Neuronal stem cell (in vitro differentiated cells): ENCODE measurements around the gene AP3B1.

Experiments used
- DNase-seq: peaks from one replicate; pipeline ENCODE4 v3.0.0-alpha.2; 2013; ENCODE audit warnings: low spot score
- H2AFZ ChIP-seq: one replicate; pipeline ENCODE4 v1.6.1; 2013; ENCODE audit warnings: mild to moderate bottlenecking, low read length, inconsistent platforms
- H2AK5ac ChIP-seq: 2 replicates; pipeline ENCODE4 v1.6.1; 2013; ENCODE audit warnings: low read depth, mild to moderate bottlenecking, inconsistent platforms, low read length, moderate library complexity, mixed read lengths
- H2BK120ac ChIP-seq: 2 replicates; pipeline ENCODE4 v1.6.1; 2013; ENCODE audit warnings: low read depth, mild to moderate bottlenecking, inconsistent platforms, low read length, moderate library complexity, mixed read lengths
- H2BK12ac ChIP-seq: one replicate; pipeline ENCODE4 v1.6.1; 2013; ENCODE audit warnings: low read length, inconsistent platforms
- H2BK15ac ChIP-seq: 2 replicates; pipeline ENCODE4 v1.6.1; 2013; ENCODE audit warnings: mild to moderate bottlenecking, low read length, inconsistent platforms, mixed read lengths
- H2BK5ac ChIP-seq: one replicate; pipeline ENCODE4 v1.6.1; 2013; ENCODE audit warnings: inconsistent platforms, mild to moderate bottlenecking, low read length, moderate library complexity
- H3K14ac ChIP-seq: one replicate; pipeline ENCODE4 v1.6.1; 2013; ENCODE audit warnings: low read length, inconsistent platforms
- H3K18ac ChIP-seq: 2 replicates; pipeline ENCODE4 v1.6.1; 2013; ENCODE audit warnings: low read length, inconsistent platforms
- H3K23ac ChIP-seq: 2 replicates; pipeline ENCODE4 v1.6.1; 2013; ENCODE audit warnings: low read depth, mild to moderate bottlenecking, mixed read lengths, low read length, inconsistent platforms; ENCODE audit not compliant: poor library complexity
- H3K27ac ChIP-seq: replicated peaks from 3 replicates; pipeline ENCODE4 v1.5.1; 2013; ENCODE audit warnings: low read length, inconsistent platforms
- H3K27me3 ChIP-seq, 3 experiments: 2 replicates each; pipeline ENCODE4 v1.6.1; 2013; ENCODE audit warnings: low read length in 3 of 3, mild to moderate bottlenecking in 2 of 3, inconsistent platforms in 1 of 3, low read depth in 1 of 3, mixed read lengths in 1 of 3, moderate library complexity in 1 of 3; ENCODE audit not compliant: control insufficient read depth in 3 of 3, insufficient read depth in 3 of 3
- H3K36me3 ChIP-seq, 2 donors: replicated peaks in 1 of 2; 2 replicates each; pipeline ENCODE4 v1.6.1; 2013; ENCODE audit warnings: low read length in 2 of 2; ENCODE audit not compliant: control insufficient read depth in 2 of 2, insufficient read depth in 2 of 2
- H3K4ac ChIP-seq: 2 replicates; pipeline ENCODE4 v1.6.1; 2013; ENCODE audit warnings: inconsistent platforms, mild to moderate bottlenecking, low read length, moderate library complexity
- H3K4me1 ChIP-seq, 2 donors: 1 replicate in 1 of 2; 2 replicates in 1 of 2; pipeline ENCODE4 v1.6.1; 2013; ENCODE audit warnings: low read length in 2 of 2, low read depth in 1 of 2; ENCODE audit not compliant: control insufficient read depth in 2 of 2, insufficient read depth in 1 of 2
- H3K4me2 ChIP-seq: one replicate; pipeline ENCODE4 v1.6.1; 2013; ENCODE audit warnings: mild to moderate bottlenecking, low read length, inconsistent platforms; ENCODE audit not compliant: insufficient read depth, poor library complexity, severe bottlenecking
- H3K4me3 ChIP-seq, 2 donors: 2 replicates each; pipeline ENCODE4 v1.5.1; 2013; ENCODE audit warnings: low read length in 2 of 2, mild to moderate bottlenecking in 2 of 2, inconsistent platforms in 1 of 2, moderate library complexity in 1 of 2
- H3K79me1 ChIP-seq: one replicate; pipeline ENCODE4 v1.6.1; 2013; ENCODE audit warnings: low read depth, mild to moderate bottlenecking, inconsistent platforms, low read length, moderate library complexity
- H3K9ac ChIP-seq: one replicate; pipeline ENCODE4 v1.6.1; 2013; ENCODE audit warnings: mild to moderate bottlenecking, low read depth, low read length, inconsistent platforms; ENCODE audit not compliant: poor library complexity
- H3K9me3 ChIP-seq, 2 donors: replicated peaks in 1 of 2; 2 replicates each; pipeline versions ENCODE3 to v1.6.1; 2013; ENCODE audit warnings: low read length in 2 of 2, mild to moderate bottlenecking in 2 of 2, inconsistent platforms in 1 of 2, low read depth in 1 of 2, mixed read lengths in 1 of 2, moderate library complexity in 1 of 2; ENCODE audit not compliant: control insufficient read depth in 2 of 2, insufficient read depth in 1 of 2
- H4K8ac ChIP-seq: one replicate; pipeline ENCODE4 v1.6.1; 2013; ENCODE audit warnings: low read depth, mild to moderate bottlenecking, inconsistent platforms, low read length, moderate library complexity
- H4K91ac ChIP-seq: one replicate; pipeline ENCODE4 v1.6.1; 2013; ENCODE audit warnings: low read length, low read depth, mild to moderate bottlenecking, inconsistent platforms; ENCODE audit not compliant: poor library complexity
- WGBS, 2 donors: extraction: QIAGEN DNeasy Blood & Tissue Kit; methylation state at CpG; one replicate each; pipeline ENCODE4 v1.1.7; 2013; ENCODE audit warnings: missing lambda C conversion rate in 2 of 2, mixed read lengths in 1 of 2; ENCODE audit not compliant: insufficient read length in 2 of 2, insufficient replicate concordance in 1 of 2; ENCODE audit errors: extremely low coverage in 2 of 2; 5-methylcytosine and 5-hydroxymethylcytosine counted together

AP3B1 gene

DNA sequence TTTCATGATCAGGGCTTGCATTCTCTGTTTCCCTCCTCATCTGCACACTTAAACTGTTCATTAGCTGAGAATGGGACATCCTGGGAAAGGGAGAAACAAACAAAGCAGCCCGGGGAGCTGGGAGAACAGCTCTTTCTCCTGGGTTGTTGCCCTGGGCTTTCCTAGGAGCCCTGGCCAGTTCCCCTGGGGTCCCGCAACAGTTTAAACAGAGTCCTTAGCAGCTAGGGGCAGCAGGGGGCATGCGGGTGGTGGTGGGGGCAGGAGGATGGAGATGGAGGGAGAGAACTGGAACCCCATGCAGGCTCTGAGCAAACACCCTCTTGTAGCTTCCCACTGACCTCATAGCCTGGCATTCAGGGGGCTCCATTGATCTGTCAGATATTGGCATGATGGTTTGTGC, 309.3 kb downstream of the AP3B1 start:
- Histone ChIP-seq H2BK120ac (no peak overlapping the region), H3K4me3 (no peak overlapping the region), H3K14ac (no peak overlapping the region), H3K23ac (no peak overlapping the region), H2BK12ac (no peak overlapping the region), H3K9ac (no peak overlapping the region), H3K4me2 (no peak overlapping the region), H3K9me3 (peaks cover 0 to 5% of the 10 kb centered on the region in 2 donors), H3K27me3 (peaks cover 0 to 40% (median 0%) of the 10 kb centered on the region in 3 experiments), H3K4me1 (peaks cover 3 to 28% of the 10 kb centered on the region in 2 donors), H4K8ac (no peak overlapping the region), H3K18ac (no peak overlapping the region), H3K79me1 (no peaks in the 10 kb centered on the region), H2AK5ac (no peak overlapping the region), H2AFZ (no peak overlapping the region), H4K91ac (no peak overlapping the region), H2BK5ac (no peak overlapping the region), H2BK15ac (no peak overlapping the region), H3K4ac (no peak overlapping the region), H3K27ac (peak overlapping the region; percentile 52), H3K36me3 (no peaks in the 10 kb centered on the region)
- WGBS, 2 donors = no CpG with 5 or more reads among the region's 3 CpGs
- no peak for DNase-seq

- Histone ChIP-seq H3K23ac (no peak overlapping the region), H3K9me3 (peaks cover 0 to 5% of the 10 kb centered on the region in 2 donors), H3K4me2 (no peak overlapping the region), H2AK5ac (no peak overlapping the region), H3K14ac (no peak overlapping the region), H2BK15ac (peak overlapping the region; percentile 32), H3K36me3 (no peaks in the 10 kb centered on the region), H3K4me3 (no peak overlapping the region), H3K79me1 (no peaks in the 10 kb centered on the region), H4K8ac (no peak overlapping the region), H3K4me1 (peaks cover 3 to 26% of the 10 kb centered on the region in 2 donors), H4K91ac (no peak overlapping the region), H2BK120ac (no peak overlapping the region), H2BK12ac (no peak overlapping the region), H3K27me3 (peaks cover 0 to 46% (median 0%) of the 10 kb centered on the region in 3 experiments), H3K27ac (no peak overlapping the region), H2BK5ac (no peak overlapping the region), H2AFZ (no peak overlapping the region), H3K9ac (no peak overlapping the region), H3K18ac (no peak overlapping the region), H3K4ac (no peak overlapping the region)
- no peak for DNase-seq
- WGBS, 2 donors = 100% methylated on average over 1 of the region's 11 CpGs; no CpG with 5 or more reads in 1 of the 2 donors
Observed at GRCh38 chr5:77984587-77984986, 309.9 kb downstream of the AP3B1 start.

DNA sequence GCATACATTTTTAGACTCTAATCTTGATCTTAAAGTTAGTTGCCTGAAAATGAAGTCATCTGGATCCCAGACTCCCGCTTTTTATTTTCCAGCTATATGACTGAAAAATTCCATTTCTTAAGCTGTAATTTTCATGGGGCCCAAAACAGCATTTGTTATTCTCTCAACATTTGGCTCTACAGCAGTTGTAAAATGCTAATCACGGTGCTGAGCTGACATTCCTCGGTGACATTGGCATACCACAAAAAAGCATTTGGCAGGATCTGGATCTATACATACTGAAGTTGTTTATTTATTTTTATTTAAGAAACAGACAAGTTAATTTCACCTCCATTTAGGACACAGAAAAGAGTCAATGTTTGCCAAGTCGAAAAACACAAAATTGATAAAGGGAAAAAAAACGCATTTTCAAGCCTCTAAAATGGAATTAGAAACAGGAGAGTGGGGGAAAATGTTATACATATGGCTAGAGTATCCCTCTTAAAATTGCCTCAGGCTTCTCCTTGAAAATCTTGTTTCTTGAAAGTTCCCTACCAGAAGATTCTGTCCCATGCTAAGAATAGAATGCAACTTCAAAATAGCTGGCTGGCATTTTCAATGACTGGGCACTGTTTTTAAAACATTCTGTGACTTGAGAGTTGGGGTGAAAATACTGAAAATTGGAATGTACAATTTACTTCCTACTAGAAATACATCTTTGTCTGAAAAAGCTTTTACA, 310.9 kb downstream of the AP3B1 start:
- H3K18ac ChIP-seq = no peak overlapping the region
- no peak overlapping the region for H3K9ac ChIP-seq
- H3K14ac ChIP-seq = no peak overlapping the region
- no peak overlapping the region for H2BK120ac ChIP-seq
- H3K4me3 ChIP-seq = no peak overlapping the region
- H3K79me1 ChIP-seq = no peaks in the 10 kb centered on the region
- no peak for DNase-seq
- H2BK5ac ChIP-seq = no peak overlapping the region
- H3K27me3 ChIP-seq = peaks cover 0 to 50% (median 0%) of the 10 kb centered on the region in 3 experiments
- H3K4me1 ChIP-seq = peaks cover 3 to 26% of the 10 kb centered on the region in 2 donors
- no peak overlapping the region for H3K4ac ChIP-seq
- no peak overlapping the region for H3K23ac ChIP-seq
- H2AK5ac ChIP-seq = no peak overlapping the region
- H2BK15ac ChIP-seq = no peak overlapping the region
- H3K9me3 ChIP-seq = peaks cover 0 to 5% of the 10 kb centered on the region in 2 donors
- H3K36me3 ChIP-seq = no peaks in the 10 kb centered on the region
- no peak overlapping the region for H4K91ac ChIP-seq
- no peak overlapping the region for H3K4me2 ChIP-seq
- no peak overlapping the region for H4K8ac ChIP-seq
- no peak overlapping the region for H2BK12ac ChIP-seq
- no peak overlapping the region for H3K27ac ChIP-seq
- WGBS, 2 donors = no CpG with 5 or more reads among the region's 5 CpGs
- H2AFZ ChIP-seq = no peak overlapping the region

DNA sequence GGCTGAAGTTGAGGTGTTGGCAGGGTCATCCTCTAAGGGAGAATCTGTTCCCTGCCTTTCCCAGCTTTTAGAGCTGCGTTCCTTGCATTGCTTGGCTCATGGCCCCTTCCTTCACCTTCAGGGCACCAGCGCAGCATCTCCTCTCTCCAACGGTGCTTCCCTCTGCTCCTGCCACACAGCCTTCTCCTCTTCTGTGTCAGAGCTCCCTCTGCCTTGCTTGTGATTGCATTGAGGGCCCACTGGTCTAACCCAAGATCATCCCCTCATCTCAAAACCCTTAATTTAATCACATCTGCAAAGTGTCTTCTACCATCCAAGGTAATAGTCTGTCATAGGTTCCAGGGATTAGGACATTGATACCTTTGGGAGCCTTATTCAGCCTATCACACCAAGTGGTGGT, 312.7 kb downstream of the AP3B1 start:
- Histone ChIP-seq H2BK15ac (no peak overlapping the region), H3K9me3 (peaks cover 0 to 5% of the 10 kb centered on the region in 2 donors), H3K4me1 (peaks cover 3 to 21% of the 10 kb centered on the region in 2 donors), H3K27ac (no peak overlapping the region), H4K8ac (no peak overlapping the region), H3K4me3 (no peak overlapping the region), H3K4ac (no peak overlapping the region), H3K36me3 (no peaks in the 10 kb centered on the region), H3K4me2 (no peak overlapping the region), H3K79me1 (no peaks in the 10 kb centered on the region), H2AK5ac (no peak overlapping the region), H2BK120ac (no peak overlapping the region), H4K91ac (no peak overlapping the region), H3K14ac (no peak overlapping the region), H3K18ac (no peak overlapping the region), H3K27me3 (peaks cover 0 to 62% (median 0%) of the 10 kb centered on the region in 3 experiments), H3K9ac (no peak overlapping the region), H2AFZ (no peak overlapping the region), H2BK5ac (no peak overlapping the region), H3K23ac (no peak overlapping the region), H2BK12ac (no peak overlapping the region)
- WGBS, 2 donors = no CpG with 5 or more reads among the region's 3 CpGs
- no peak for DNase-seq
